WTC11 (cell line): ENCODE data around the gene BPGM. TPM values are rescaled to one million over a fixed set of nuclear protein-coding genes. Genes with fewer than 3 reads are reported as not detected.

ENCODE experiments used
- ATAC-seq: fragments of 200-7000 bp; cut with Tn5 transposase; 2 replicates; pipeline ENCODE4 v1.10.0; 2021; ENCODE audit warnings: mild to moderate bottlenecking, moderate library complexity
- CTCF ChIA-PET: fragments of 300-600 bp; sonication (Branson Sonifier 250); formaldehyde crosslinking; loops from one replicate; lab custom pipeline; 2021; ENCODE audit warnings: antibody characterized with exemption; lab: Charles Lee
- POLR2A ChIA-PET: fragments of 350-600 bp; sonication (Branson Sonifier 250); formaldehyde crosslinking; loops from one replicate; lab custom pipeline; 2021; ENCODE audit warnings: antibody characterized with exemption; lab: Charles Lee
- DNase-seq: peaks from one replicate; pipeline ENCODE4 v3.0.0; 2021; ENCODE audit warnings: low spot score
- H3K27ac Mint-ChIP-seq: 2 replicates; pipeline ENCODE4 v1.8.0; 2021; ENCODE audit warnings: mixed read lengths
- H3K27me3 Mint-ChIP-seq: 2 replicates; pipeline ENCODE4 v1.8.0; 2021; ENCODE audit warnings: low read depth, mild to moderate bottlenecking, moderate library complexity, mixed read lengths
- H3K36me3 Mint-ChIP-seq: 2 replicates; pipeline ENCODE4 v1.8.0; 2021; ENCODE audit warnings: mixed read lengths
- H3K4me1 Mint-ChIP-seq: 2 replicates; pipeline ENCODE4 v1.8.0; 2022; ENCODE audit warnings: mixed read lengths
- H3K4me3 Mint-ChIP-seq: 2 replicates; pipeline ENCODE4 v1.8.0; 2021; ENCODE audit warnings: mild to moderate bottlenecking, moderate library complexity, mixed read lengths
- H3K9me3 Mint-ChIP-seq: 2 replicates; pipeline ENCODE4 v1.8.0; 2021; ENCODE audit warnings: mixed read lengths
- ATF1 ChIP-seq: sonication (generic); formaldehyde crosslinking; IDR thresholded peaks from 2 replicates; pipeline ENCODE4 v1.8.1; 2023; ENCODE audit warnings: mild to moderate bottlenecking, moderate library complexity, missing genetic modification reagents
- ATF6 ChIP-seq: sonication (generic); formaldehyde crosslinking; IDR thresholded peaks from 2 replicates; pipeline ENCODE4 v1.8.1; 2023; ENCODE audit warnings: mild to moderate bottlenecking, missing genetic modification reagents
- CBFB ChIP-seq: sonication (generic); formaldehyde crosslinking; IDR thresholded peaks from 2 replicates; pipeline ENCODE4 v1.8.1; 2022; ENCODE audit warnings: mild to moderate bottlenecking, low read depth, missing genetic modification reagents
- E2F5 ChIP-seq: sonication (generic); formaldehyde crosslinking; IDR thresholded peaks from 2 replicates; pipeline ENCODE4 v1.8.1; 2022; ENCODE audit warnings: mild to moderate bottlenecking, moderate library complexity, missing genetic modification reagents
- HMGA2 ChIP-seq: fragments of 250-450 bp; sonication (Bioruptor Pico); IDR thresholded peaks from 2 replicates; pipeline ENCODE4 v1.4.0; 2021; ENCODE audit warnings: mild to moderate bottlenecking, moderate library complexity
- HMGXB4 ChIP-seq: sonication (generic); formaldehyde crosslinking; IDR thresholded peaks from 2 replicates; pipeline ENCODE4 v1.8.1; 2023; ENCODE audit warnings: mild to moderate bottlenecking, moderate library complexity, missing genetic modification reagents
- IRF1 ChIP-seq: sonication (generic); formaldehyde crosslinking; IDR thresholded peaks from 2 replicates; pipeline ENCODE4 v1.8.0; 2023; ENCODE audit warnings: missing genetic modification reagents
- IRF2 ChIP-seq: sonication (generic); formaldehyde crosslinking; IDR thresholded peaks from 2 replicates; pipeline ENCODE4 v1.8.0; 2022; ENCODE audit warnings: low read depth, missing genetic modification reagents, borderline replicate concordance
- NFYB ChIP-seq: sonication (generic); formaldehyde crosslinking; conservative IDR thresholded peaks from 2 replicates; pipeline ENCODE4 v1.8.0; 2022; ENCODE audit warnings: low read depth, missing genetic modification reagents
- SMAD3 ChIP-seq: sonication (generic); formaldehyde crosslinking; IDR thresholded peaks from 2 replicates; pipeline ENCODE4 v1.8.0; 2022; ENCODE audit warnings: missing genetic modification reagents, mild to moderate bottlenecking, borderline replicate concordance
- SOX15 ChIP-seq: fragments of 250-450 bp; sonication (Bioruptor Pico); IDR thresholded peaks from 2 replicates; pipeline ENCODE4 v1.9.0; 2021; ENCODE audit warnings: mild to moderate bottlenecking
- TCF7 ChIP-seq: sonication (generic); formaldehyde crosslinking; IDR thresholded peaks from 2 replicates; pipeline ENCODE4 v1.8.0; 2022; ENCODE audit warnings: mild to moderate bottlenecking, low read depth, missing genetic modification reagents, moderate library complexity
- TEAD1 ChIP-seq: sonication (generic); formaldehyde crosslinking; IDR thresholded peaks from 2 replicates; pipeline ENCODE4 v1.8.0; 2022; ENCODE audit warnings: mild to moderate bottlenecking, missing genetic modification reagents
- TP53 ChIP-seq: sonication (generic); formaldehyde crosslinking; IDR thresholded peaks from 2 replicates; pipeline ENCODE4 v1.8.1; 2023; ENCODE audit warnings: mild to moderate bottlenecking, missing genetic modification reagents
- USF1 ChIP-seq: sonication (generic); formaldehyde crosslinking; IDR thresholded peaks from 2 replicates; pipeline ENCODE4 v1.8.0; 2022; ENCODE audit warnings: mild to moderate bottlenecking, missing genetic modification reagents
- ZMAT4 ChIP-seq: fragments of 250-450 bp; sonication (Bioruptor Pico); IDR thresholded peaks from 2 replicates; pipeline ENCODE4 v1.9.0; 2021; ENCODE audit warnings: mild to moderate bottlenecking
- ZNF232 ChIP-seq: sonication (generic); formaldehyde crosslinking; IDR thresholded peaks from 2 replicates; pipeline ENCODE4 v1.8.0; 2022; ENCODE audit warnings: mild to moderate bottlenecking, missing genetic modification reagents
- ZNF263 ChIP-seq: sonication (generic); formaldehyde crosslinking; IDR thresholded peaks from 2 replicates; pipeline ENCODE4 v1.8.1; 2022; ENCODE audit warnings: low read depth, mild to moderate bottlenecking, moderate library complexity, missing genetic modification reagents
- ZNF281 ChIP-seq: sonication (generic); formaldehyde crosslinking; IDR thresholded peaks from 2 replicates; pipeline ENCODE4 v1.8.0; 2023; ENCODE audit warnings: mild to moderate bottlenecking, missing genetic modification reagents
- ZNF317 ChIP-seq: sonication (generic); formaldehyde crosslinking; IDR thresholded peaks from 2 replicates; pipeline ENCODE4 v1.8.1; 2023; ENCODE audit warnings: low read depth, mild to moderate bottlenecking, moderate library complexity, missing genetic modification reagents, borderline replicate concordance
- ZNF396 ChIP-seq: fragments of 250-450 bp; sonication (Bioruptor Pico); IDR thresholded peaks from 2 replicates; pipeline ENCODE4 v1.8.0; 2021; ENCODE audit warnings: mild to moderate bottlenecking, moderate library complexity, borderline replicate concordance
- total RNA-seq: library from RNA; stranded (reverse); gene quantifications from 3 replicates; pipeline ENCODE4 v1.2.3, GENCODE V29; 2021

Gene BPGM
- total RNA-seq, 1 experiment from 2014 or later: 14.6 TPM

- CTCF ChIA-PET: no interaction called here
- ATAC-seq (no peak), DNase-seq (no peak)
- peaks cover 6% of the 10 kb centered on the region; the same call in 1 of the 2 replicates for H3K4me1 Mint-ChIP-seq
- H3K36me3 Mint-ChIP-seq: no peaks in the 10 kb centered on the region
- POLR2A ChIA-PET: no interaction called here
- no peak overlapping the region for H3K27ac Mint-ChIP-seq
- H3K9me3 Mint-ChIP-seq: no peaks in the 10 kb centered on the region
- TF ChIP-seq TP53 (CRISPR knock-in tag) (no peak), NFYB (CRISPR knock-in tag) (no peak), ZNF281 (CRISPR knock-in tag) (no peak), ZMAT4 (CRISPR knock-in tag) (no peak), ATF6 (CRISPR knock-in tag) (no peak), IRF1 (CRISPR knock-in tag) (no peak), ZNF232 (CRISPR knock-in tag) (no peak), ZNF317 (CRISPR knock-in tag) (no peak), SMAD3 (CRISPR knock-in tag) (no peak), SOX15 (CRISPR knock-in tag) (no peak), ATF1 (no peak)
- TF ChIP-seq, all 79 proteins: peak for 0
- H3K4me3 Mint-ChIP-seq: no peak overlapping the region
- peaks cover 8% of the 10 kb centered on the region for H3K27me3 Mint-ChIP-seq
These were observed 18.9 kb upstream of the BPGM start for GRCh38 chr7:134627775-134628153.

GRCh38 chr7:134629445-134629844 lies 17.2 kb upstream of the BPGM start:
- POLR2A ChIA-PET: no interaction called here
- ATAC-seq: no peak
- H3K27me3 Mint-ChIP-seq: peaks cover 8% of the 10 kb centered on the region
- CTCF ChIA-PET: interaction anchor here (0.9 kb wide), 1 partner anchor 77 kb away, joined by 3 read pairs; no protein-coding TSS in a partner anchor
- no peaks in the 10 kb centered on the region for H3K36me3 Mint-ChIP-seq
- H3K4me3 Mint-ChIP-seq: no peak overlapping the region
- H3K9me3 Mint-ChIP-seq: no peaks in the 10 kb centered on the region
- no peak overlapping the region for H3K27ac Mint-ChIP-seq
- H3K4me1 Mint-ChIP-seq: no peaks in the 10 kb centered on the region
- DNase-seq: no peak
- TF ChIP-seq HMGA2 (CRISPR knock-in tag): no peak
- TF ChIP-seq IRF2 (CRISPR knock-in tag): no peak
- no peak for TF ChIP-seq ZMAT4 (CRISPR knock-in tag)
- no peak for TF ChIP-seq USF1 (CRISPR knock-in tag)
- no peak for TF ChIP-seq HMGXB4
- TF ChIP-seq ATF1: no peak
- no peak for TF ChIP-seq CBFB
- no peak for TF ChIP-seq NFYB (CRISPR knock-in tag)
- TF ChIP-seq E2F5 (CRISPR knock-in tag): no peak
- no peak for TF ChIP-seq TEAD1
- TF ChIP-seq ZNF263: no peak
- no peak for TF ChIP-seq ATF6 (CRISPR knock-in tag)
- TF ChIP-seq TCF7 (CRISPR knock-in tag): no peak
- TF ChIP-seq ZNF396 (CRISPR knock-in tag): no peak
